HepG2 (cell line): Measurements from ENCODE around the gene WNT5B. TPM values are rescaled to one million over a fixed set of nuclear protein-coding genes. Genes with fewer than 3 reads are reported as not detected.

Source experiments
- CHD4 ChIP-seq: fragments of 200-600 bp; sonication (generic); IDR thresholded peaks from 2 replicates; pipeline ENCODE4 v1.7.0; 2017; ENCODE audit warnings: mild to moderate bottlenecking, low read length, borderline replicate concordance
- CREB1 ChIP-seq, 2 experiments: fragments of 450-650 bp in 1 of 2; IDR thresholded peaks; 2 replicates each; pipeline ENCODE4 v1.6.1; 2016 to 2017; ENCODE audit warnings: control low read depth in 1 of 2, mild to moderate bottlenecking in 1 of 2, missing compliant biosample characterization in 1 of 2, missing genetic modification characterization in 1 of 2
- CREBL2 ChIP-seq: sonication (generic); formaldehyde crosslinking; IDR thresholded peaks from 2 replicates; pipeline ENCODE4 v1.8.1; 2023; ENCODE audit warnings: missing genetic modification reagents, mild to moderate bottlenecking, borderline replicate concordance
- FOXJ3 ChIP-seq: sonication (generic); formaldehyde crosslinking; IDR thresholded peaks from 2 replicates; pipeline ENCODE4 v1.4.0; 2020; ENCODE audit warnings: missing genetic modification reagents, mild to moderate bottlenecking, borderline replicate concordance
- FOXK2 ChIP-seq: fragments of 450-650 bp; IDR thresholded peaks from 2 replicates; pipeline ENCODE4 v1.6.1; 2016
- GATAD2A ChIP-seq: IDR thresholded peaks from 2 replicates; pipeline ENCODE4 v1.6.1; 2016
- GFI1 ChIP-seq: sonication (generic); formaldehyde crosslinking; IDR thresholded peaks from 2 replicates; pipeline ENCODE4 v1.5.0; 2020; ENCODE audit warnings: missing genetic modification reagents, mild to moderate bottlenecking, borderline replicate concordance
- NFAT5 ChIP-seq: sonication (generic); formaldehyde crosslinking; IDR thresholded peaks from 2 replicates; pipeline ENCODE4 v1.4.0; 2020; ENCODE audit warnings: missing genetic modification reagents
- NR1H2 ChIP-seq: sonication (generic); formaldehyde crosslinking; IDR thresholded peaks from 2 replicates; pipeline ENCODE4 v1.8.1; 2022; ENCODE audit warnings: low read depth, missing genetic modification reagents, borderline replicate concordance
- RFXANK ChIP-seq: IDR thresholded peaks from 2 replicates; pipeline ENCODE4 v1.6.1; 2016
- RXRB ChIP-seq: IDR thresholded peaks from 2 replicates; pipeline ENCODE4 v1.6.1; 2016; ENCODE audit warnings: borderline replicate concordance, missing genetic modification reagents, missing compliant biosample characterization
- SAP130 ChIP-seq: IDR thresholded peaks from 2 replicates; pipeline ENCODE4 v1.6.1; 2016; ENCODE audit warnings: low read depth
- ZBTB14 ChIP-seq: sonication (generic); formaldehyde crosslinking; IDR thresholded peaks from 2 replicates; pipeline ENCODE4 v1.4.0; 2020; ENCODE audit warnings: missing genetic modification reagents
- ZNF33A ChIP-seq: sonication (generic); formaldehyde crosslinking; IDR thresholded peaks from 2 replicates; pipeline ENCODE4 v1.5.1; 2020; ENCODE audit warnings: missing genetic modification reagents, mild to moderate bottlenecking, moderate library complexity, borderline replicate concordance
- ZNF607 ChIP-seq: sonication (generic); formaldehyde crosslinking; IDR thresholded peaks from 2 replicates; pipeline ENCODE4 v1.5.1; 2020; ENCODE audit warnings: missing genetic modification reagents, mild to moderate bottlenecking, borderline replicate concordance
- polyA plus RNA-seq, 8 experiments: library from polyadenylated mRNA; depleted of rRNA in 3 of 8; stranded (reverse) in 7 of 8; unstranded in 1 of 8; fragments of >200 nt; fragmentation: Illumina TruSeq in 4 of 8; extraction: Trizol in 4 of 8; gene quantifications; 2 replicates each; pipeline versions ENCODE4 v1.2.1 to v1.2.3, GENCODE V29; 2011 to 2016; ENCODE audit warnings: low read depth in 4 of 8, missing spikeins in 1 of 8, mixed read lengths in 1 of 8; ENCODE audit not compliant: insufficient read depth in 1 of 8
- total RNA-seq, 5 experiments: library from RNA; depleted of rRNA; stranded (reverse); fragments of >200 nt; fragmentation: Illumina TruSeq; extraction: Trizol; gene quantifications; 2 replicates each; pipeline ENCODE4 v1.2.3, GENCODE V29; 2016; ENCODE audit warnings: low read depth in 1 of 5
- TF ChIP-seq, protein P1 (sequence below): IDR thresholded peaks from 2 replicates; pipeline ENCODE4 v1.6.1; 2016; ENCODE audit warnings: low read depth, control low read depth
- TF ChIP-seq, protein P2 (sequence below): sonication (generic); formaldehyde crosslinking; IDR thresholded peaks from 2 replicates; pipeline ENCODE4 v1.5.0; 2020; ENCODE audit warnings: mild to moderate bottlenecking, missing genetic modification reagents
- TF ChIP-seq, protein P3 (sequence below): sonication (generic); formaldehyde crosslinking; IDR thresholded peaks from 2 replicates; pipeline ENCODE4 v1.5.1; 2020; ENCODE audit warnings: missing genetic modification reagents, mild to moderate bottlenecking, borderline replicate concordance

The WNT5B gene
- total and polyA plus RNA-seq, 2 of the 13 experiments (the other 11 are each of a cell fraction or from before 2014, with no cell fraction given) = 0.04 TPM; not detected in 1

DNA sequence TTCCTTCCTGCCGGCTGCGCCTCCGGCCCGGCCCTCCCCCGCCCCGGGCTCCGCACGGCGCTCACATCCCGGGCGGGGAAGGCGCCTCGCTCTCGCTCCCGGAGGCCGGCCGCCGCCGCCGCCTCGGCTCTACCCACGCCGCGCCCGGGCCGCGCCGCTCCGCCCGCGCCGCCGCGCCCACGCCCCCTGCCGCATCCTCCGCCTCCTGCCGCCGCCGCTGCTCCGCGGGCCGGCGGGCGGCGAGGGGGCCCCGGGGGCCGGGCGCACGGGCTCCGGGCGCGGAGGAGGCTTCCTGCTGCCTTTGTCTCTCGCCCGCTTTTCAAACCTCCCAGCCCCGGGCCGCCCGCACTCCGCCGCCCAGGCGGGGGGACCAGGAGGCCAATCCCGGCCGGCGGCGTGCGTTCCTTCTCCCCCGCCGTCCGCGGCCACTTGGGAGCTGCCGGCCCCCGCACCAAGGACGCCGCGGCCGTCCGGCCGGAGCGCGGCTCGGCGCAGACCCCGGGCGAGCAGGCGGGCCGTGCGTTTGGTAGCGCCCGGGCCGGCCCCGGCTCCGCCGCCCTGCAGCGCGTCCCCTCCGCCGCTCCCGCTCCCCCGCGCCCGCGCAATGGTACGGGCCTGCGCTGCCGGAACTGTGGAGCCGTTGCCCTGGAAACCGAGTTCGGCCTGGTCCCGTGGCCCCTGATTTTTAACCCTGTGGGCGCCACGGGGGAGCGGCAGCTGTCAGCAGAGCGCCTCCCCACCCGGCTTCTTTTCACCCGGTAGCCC lies 34.6 kb upstream of the WNT5B start, which contains the start of gene FBXL14 (continued):
- no peak for TF ChIP-seq NFAT5
- TF ChIP-seq SAP130 = peak; percentile 69
- 0 out of 2 replicates have a peak, but pooled peaks have one; percentile 16 for TF ChIP-seq GATAD2A (CRISPR knock-in tag)
- TF ChIP-seq RFXANK = no peak
- TF ChIP-seq, protein P1, sequence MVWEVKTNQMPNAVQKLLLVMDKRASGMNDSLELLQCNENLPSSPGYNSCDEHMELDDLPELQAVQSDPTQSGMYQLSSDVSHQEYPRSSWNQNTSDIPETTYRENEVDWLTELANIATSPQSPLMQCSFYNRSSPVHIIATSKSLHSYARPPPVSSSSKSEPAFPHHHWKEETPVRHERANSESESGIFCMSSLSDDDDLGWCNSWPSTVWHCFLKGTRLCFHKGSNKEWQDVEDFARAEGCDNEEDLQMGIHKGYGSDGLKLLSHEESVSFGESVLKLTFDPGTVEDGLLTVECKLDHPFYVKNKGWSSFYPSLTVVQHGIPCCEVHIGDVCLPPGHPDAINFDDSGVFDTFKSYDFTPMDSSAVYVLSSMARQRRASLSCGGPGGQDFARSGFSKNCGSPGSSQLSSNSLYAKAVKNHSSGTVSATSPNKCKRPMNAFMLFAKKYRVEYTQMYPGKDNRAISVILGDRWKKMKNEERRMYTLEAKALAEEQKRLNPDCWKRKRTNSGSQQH (CRISPR knock-in tag) = no peak
- no peak for TF ChIP-seq ZNF33A (CRISPR knock-in tag)
- TF ChIP-seq FOXK2 = no peak
- TF ChIP-seq, protein P2, sequence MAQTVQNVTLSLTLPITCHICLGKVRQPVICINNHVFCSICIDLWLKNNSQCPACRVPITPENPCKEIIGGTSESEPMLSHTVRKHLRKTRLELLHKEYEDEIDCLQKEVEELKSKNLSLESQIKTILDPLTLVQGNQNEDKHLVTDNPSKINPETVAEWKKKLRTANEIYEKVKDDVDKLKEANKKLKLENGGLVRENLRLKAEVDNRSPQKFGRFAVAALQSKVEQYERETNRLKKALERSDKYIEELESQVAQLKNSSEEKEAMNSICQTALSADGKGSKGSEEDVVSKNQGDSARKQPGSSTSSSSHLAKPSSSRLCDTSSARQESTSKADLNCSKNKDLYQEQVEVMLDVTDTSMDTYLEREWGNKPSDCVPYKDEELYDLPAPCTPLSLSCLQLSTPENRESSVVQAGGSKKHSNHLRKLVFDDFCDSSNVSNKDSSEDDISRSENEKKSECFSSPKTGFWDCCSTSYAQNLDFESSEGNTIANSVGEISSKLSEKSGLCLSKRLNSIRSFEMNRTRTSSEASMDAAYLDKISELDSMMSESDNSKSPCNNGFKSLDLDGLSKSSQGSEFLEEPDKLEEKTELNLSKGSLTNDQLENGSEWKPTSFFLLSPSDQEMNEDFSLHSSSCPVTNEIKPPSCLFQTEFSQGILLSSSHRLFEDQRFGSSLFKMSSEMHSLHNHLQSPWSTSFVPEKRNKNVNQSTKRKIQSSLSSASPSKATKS (CRISPR knock-in tag) = no peak
- TF ChIP-seq FOXJ3 = no peak
- no peak for TF ChIP-seq CREB1 (IDR thresholded peaks at IDR 0.05)
- no peak for TF ChIP-seq CREB1 (CRISPR knock-in tag; IDR thresholded peaks at IDR 0.05)
- TF ChIP-seq GFI1 (CRISPR knock-in tag) = no peak
- no peak for TF ChIP-seq CHD4
- TF ChIP-seq NR1H2 (CRISPR knock-in tag) = no peak
- TF ChIP-seq, protein P3, sequence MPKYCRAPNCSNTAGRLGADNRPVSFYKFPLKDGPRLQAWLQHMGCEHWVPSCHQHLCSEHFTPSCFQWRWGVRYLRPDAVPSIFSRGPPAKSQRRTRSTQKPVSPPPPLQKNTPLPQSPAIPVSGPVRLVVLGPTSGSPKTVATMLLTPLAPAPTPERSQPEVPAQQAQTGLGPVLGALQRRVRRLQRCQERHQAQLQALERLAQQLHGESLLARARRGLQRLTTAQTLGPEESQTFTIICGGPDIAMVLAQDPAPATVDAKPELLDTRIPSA (CRISPR knock-in tag) = no peak
- TF ChIP-seq ZNF607 (CRISPR knock-in tag) = no peak
- peak; percentile 52; the same call in 1 of the 2 replicates for TF ChIP-seq ZBTB14 (CRISPR knock-in tag)
- TF ChIP-seq RXRB = no peak
- TF ChIP-seq CREBL2 (CRISPR knock-in tag) = no peak
